IgD-negative memory B cell (primary cell): Measurements from ENCODE around the gene PLEKHH2. TPM values are rescaled to one million over a fixed set of nuclear protein-coding genes. Genes with fewer than 3 reads are reported as not detected.

ENCODE experiments used
- H3K27ac Mint-ChIP-seq, 3 donors: one replicate each; pipeline ENCODE4 v1.8.0; 2020 to 2022; ENCODE audit warnings: mild to moderate bottlenecking in 3 of 3, mixed read lengths in 3 of 3, moderate library complexity in 1 of 3
- H3K27me3 Mint-ChIP-seq: one replicate; pipeline ENCODE4 v1.8.0; 2021; ENCODE audit warnings: mixed read lengths
- H3K36me3 Mint-ChIP-seq: one replicate; pipeline ENCODE4 v1.8.0; 2020; ENCODE audit warnings: mild to moderate bottlenecking, mixed read lengths
- H3K4me1 Mint-ChIP-seq, 3 donors: one replicate each; pipeline ENCODE4 v1.8.0; 2020 to 2022; ENCODE audit warnings: mixed read lengths in 3 of 3, mild to moderate bottlenecking in 1 of 3
- H3K4me3 Mint-ChIP-seq, 4 donors: one replicate each; pipeline ENCODE4 v1.8.0; 2020 to 2022; ENCODE audit warnings: mild to moderate bottlenecking in 4 of 4, mixed read lengths in 4 of 4, moderate library complexity in 3 of 4
- H3K9me3 Mint-ChIP-seq, 3 donors: one replicate each; pipeline ENCODE4 v1.8.0; 2020 to 2021; ENCODE audit warnings: mixed read lengths in 3 of 3, mild to moderate bottlenecking in 1 of 3
- polyA plus RNA-seq: library from polyadenylated mRNA; unstranded; fragments of 300-500 nt; fragmentation: Illumina TruSeq; gene quantifications from one replicate; pipeline ENCODE4 v1.2.3, GENCODE V29; 2021

Gene PLEKHH2
- polyA plus RNA-seq, 1 donor from 2014 or later: 0.46 TPM

GRCh38 chr2:43812947-43813346 is 175.9 kb downstream of the PLEKHH2 start:
- H3K4me3 Mint-ChIP-seq: no peak overlapping the region
- no peak overlapping the region for H3K27ac Mint-ChIP-seq
- peaks cover 5% of the 10 kb centered on the region for H3K36me3 Mint-ChIP-seq
- no peaks in the 10 kb centered on the region for H3K9me3 Mint-ChIP-seq
- no peaks in the 10 kb centered on the region for H3K27me3 Mint-ChIP-seq
- H3K4me1 Mint-ChIP-seq: no peaks in the 10 kb centered on the region

GRCh38 chr2:43814711-43815110 is 177.7 kb downstream of the PLEKHH2 start:
- Mint-ChIP-seq H3K4me3 (no peak overlapping the region), H3K27ac (no peak overlapping the region), H3K4me1 (peaks cover 0 to 5% (median 2%) of the 10 kb centered on the region in 3 donors), H3K9me3 (no peaks in the 10 kb centered on the region), H3K36me3 (peaks cover 5% of the 10 kb centered on the region), H3K27me3 (no peaks in the 10 kb centered on the region)

Other genes with a start within 250 kb of the PLEKHH2 start
- 13.7 TPM for gene THADA, start 41.2 kb upstream of the PLEKHH2 start, polyA plus RNA-seq
- not detected for gene C1GALT1C1L, start 39.2 kb downstream of the PLEKHH2 start, polyA plus RNA-seq
- 5.6 TPM for gene DYNC2LI1, start 136.8 kb downstream of the PLEKHH2 start, polyA plus RNA-seq
- not detected for gene ABCG5, start 201.6 kb downstream of the PLEKHH2 start, polyA plus RNA-seq
- not detected for gene ABCG8, start 201.7 kb downstream of the PLEKHH2 start, polyA plus RNA-seq